Stimulated activated naive CD4-positive, alpha-beta T cell (primary cell): Measurements from ENCODE around the gene ARHGAP33.

ENCODE experiments used
- DNase-seq, 6 experiments: peaks; one replicate each; lab custom pipeline; 2025; lab: John Stamatoyannopoulos, UW

ARHGAP33 gene

DNA sequence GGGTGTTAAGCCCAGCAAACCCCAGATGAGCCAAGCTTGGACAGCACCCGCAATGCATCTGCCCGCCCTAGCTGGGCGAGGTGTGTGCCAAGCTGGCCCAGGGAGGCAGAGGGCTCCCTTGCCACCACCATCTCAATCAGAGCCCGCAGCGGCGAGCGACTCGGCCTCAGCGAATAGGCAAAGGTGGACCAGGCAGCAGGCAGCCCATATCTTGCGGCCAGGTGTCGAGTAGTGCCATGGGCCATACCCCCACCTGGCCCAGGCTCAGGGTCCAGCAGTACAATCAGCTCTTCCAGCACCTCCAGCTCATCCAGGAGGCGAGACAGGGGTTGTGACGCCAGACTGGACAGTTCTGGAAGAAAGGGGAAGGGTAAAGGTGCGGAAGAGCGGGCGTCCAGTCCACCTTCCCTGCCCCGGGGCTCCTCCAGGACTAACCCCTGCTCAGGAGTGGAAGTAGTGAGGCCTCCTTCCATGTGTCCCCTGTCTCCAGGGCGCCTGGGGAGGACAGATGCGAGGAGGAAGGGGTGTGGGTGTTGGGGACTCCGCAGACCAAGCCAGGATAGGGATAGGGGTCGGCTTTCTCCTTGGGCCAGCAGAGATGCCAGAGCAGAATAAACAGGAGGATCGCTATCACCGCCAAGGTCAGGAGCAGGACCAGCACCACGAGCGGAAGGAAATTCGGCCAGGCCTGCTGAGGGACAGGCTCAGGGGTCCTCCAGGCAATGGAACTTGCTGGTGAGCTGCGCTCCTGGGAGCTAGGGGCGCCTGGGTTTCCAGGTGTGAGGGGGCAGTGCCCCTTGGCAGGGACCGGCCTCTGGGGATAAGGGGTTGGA lies 35.9 kb upstream of the ARHGAP33 start:
- DNase-seq: no peak

DNA sequence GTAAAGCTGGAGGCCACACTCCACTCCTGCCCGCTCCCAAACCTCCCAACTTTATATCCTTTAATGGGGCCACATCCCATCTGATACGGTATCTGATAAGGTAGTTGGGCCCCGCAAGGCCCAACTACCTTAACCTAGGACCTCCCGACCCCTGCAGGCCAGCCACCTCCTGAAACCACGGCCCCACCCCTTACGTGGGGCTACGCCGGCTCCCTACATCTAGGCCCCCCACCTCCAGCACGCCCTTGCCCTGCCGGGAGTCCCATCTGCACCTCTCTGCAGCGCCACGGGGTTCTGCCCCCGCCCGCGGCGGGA lies 35.3 kb upstream of the ARHGAP33 start:
- DNase-seq: no peak

DNA sequence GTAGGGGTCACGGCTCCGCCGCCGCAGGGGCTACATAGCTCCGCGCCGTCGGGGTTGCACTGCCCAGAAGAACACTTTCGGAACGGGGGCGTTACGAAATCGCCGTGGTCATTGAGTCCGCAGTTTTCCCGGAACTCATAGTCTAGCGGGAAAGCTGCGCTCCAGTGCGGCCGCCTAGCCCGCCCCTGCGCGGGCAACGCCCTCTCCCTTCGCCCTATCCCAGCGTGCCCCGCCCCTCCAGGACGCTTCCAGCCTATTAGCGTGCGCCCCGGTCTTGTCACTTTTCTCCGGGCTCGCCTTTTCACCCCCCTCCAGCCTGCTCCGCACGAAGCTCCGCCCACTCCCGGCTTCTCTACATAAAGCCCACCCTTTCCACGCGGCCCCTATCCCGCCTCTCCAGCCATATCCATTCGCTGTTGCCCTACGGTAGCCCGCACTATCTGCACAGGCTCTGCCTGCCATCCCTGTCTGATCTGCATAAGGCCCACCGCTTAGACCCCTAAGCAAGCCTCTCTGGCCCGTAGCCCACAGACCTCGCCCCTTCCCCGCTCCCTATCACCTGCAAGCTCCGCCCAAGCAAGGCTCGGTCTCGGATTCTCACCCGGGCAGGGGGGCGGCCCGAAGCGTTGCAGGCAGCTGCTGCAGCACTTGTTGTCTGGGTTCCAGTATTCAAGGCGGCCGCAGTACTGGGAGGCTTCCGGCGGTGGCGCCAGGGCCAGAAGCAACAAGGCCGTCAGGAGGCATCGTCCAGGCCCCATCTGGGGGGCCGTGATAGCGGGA lies 34.8 kb upstream of the ARHGAP33 start:
- DNase-seq: peak; percentile 89 to 95 (median 91)

DNA sequence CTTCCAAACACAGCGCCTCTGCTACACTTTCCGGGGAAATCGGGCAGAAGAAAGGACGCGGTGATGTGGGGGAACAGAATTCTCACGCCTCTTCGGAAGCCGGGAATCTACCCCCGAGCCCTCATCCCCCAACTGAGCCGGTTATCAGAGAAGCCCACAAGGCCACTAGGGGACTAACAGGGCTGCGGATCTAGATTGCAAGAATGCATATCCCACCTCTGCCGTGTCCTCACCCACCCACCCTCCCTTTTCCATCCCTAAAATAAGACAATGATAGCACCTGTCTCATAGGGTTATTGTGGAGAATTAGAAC lies 34.2 kb upstream of the ARHGAP33 start:
- peak in 1 of 6 experiments; percentile 64 for DNase-seq

DNA sequence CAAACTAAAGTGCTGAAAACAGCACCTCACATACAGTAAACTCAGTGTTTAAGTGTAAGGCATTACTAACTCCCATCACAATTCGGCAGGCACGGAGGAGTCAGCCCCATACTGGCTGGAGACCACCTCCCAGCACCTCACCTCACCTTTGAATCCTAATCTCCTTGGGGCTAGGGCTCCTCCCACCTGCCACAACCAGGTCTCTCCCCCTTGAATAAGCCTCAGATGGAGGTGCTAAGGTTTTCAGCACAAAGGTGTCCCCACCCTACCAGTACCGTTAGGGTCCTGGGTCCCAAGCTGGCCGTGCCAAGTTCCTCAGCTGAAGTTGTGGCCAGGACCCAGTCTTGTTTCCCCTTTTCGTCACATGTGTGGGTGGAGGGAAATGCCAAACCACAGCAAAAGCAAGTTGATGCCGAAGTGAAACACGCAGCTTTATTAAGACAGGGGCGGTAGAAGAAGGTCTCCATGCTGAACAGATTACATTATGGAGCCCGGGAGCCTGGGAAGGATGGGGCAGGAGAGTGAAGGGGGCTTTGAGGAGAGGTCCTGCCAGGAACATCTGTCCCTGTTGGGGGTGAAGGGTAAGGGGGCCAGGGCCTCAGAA lies 33.1 kb upstream of the ARHGAP33 start, which contains the start of gene IGFLR1:
Gene IGFLR1, minus strand, starts transcription at position 332 of the 604 bp plus-strand sequence. CDS start 1,272 bp downstream, outside the sequence.
- DNase-seq: peak; percentile 36 to 77 (median 56)

DNA sequence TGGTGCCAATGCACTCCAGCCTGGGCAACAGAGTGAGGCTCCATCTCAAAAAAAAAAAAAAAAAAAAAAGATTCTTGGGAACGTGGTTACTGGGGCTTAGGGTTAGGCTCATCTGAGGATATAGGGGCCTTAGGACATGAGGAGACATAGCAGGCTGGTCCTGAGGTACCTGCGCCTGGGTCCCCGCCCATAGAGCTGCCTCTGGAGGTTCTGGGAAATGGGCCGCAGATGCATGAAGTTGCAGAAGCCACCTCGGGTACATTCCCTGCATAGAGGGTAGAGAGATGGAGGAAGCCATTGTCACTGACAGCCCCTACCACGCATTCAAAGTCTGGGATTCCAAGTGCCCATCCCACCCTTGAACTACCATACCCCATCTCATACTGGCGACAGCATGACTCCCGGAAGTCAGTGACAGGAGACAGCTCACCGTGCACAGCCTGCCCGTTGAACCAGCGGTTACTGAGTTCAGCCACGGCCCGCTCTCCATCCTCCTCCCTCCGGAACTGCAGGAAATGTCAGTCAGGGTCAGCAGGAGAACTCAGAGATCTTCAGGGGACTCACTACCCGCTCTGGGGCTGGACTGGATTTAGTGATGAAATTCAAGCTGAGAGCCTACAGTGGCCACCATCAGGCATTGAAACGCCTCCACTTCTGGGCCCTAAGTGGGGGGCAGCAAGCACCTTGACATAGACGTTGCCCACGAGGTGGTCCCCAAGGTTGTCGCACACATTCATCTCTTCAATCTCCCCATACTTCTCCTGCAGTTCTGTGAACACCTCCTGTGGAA lies 31.5 kb upstream of the ARHGAP33 start:
- no peak for DNase-seq

DNA sequence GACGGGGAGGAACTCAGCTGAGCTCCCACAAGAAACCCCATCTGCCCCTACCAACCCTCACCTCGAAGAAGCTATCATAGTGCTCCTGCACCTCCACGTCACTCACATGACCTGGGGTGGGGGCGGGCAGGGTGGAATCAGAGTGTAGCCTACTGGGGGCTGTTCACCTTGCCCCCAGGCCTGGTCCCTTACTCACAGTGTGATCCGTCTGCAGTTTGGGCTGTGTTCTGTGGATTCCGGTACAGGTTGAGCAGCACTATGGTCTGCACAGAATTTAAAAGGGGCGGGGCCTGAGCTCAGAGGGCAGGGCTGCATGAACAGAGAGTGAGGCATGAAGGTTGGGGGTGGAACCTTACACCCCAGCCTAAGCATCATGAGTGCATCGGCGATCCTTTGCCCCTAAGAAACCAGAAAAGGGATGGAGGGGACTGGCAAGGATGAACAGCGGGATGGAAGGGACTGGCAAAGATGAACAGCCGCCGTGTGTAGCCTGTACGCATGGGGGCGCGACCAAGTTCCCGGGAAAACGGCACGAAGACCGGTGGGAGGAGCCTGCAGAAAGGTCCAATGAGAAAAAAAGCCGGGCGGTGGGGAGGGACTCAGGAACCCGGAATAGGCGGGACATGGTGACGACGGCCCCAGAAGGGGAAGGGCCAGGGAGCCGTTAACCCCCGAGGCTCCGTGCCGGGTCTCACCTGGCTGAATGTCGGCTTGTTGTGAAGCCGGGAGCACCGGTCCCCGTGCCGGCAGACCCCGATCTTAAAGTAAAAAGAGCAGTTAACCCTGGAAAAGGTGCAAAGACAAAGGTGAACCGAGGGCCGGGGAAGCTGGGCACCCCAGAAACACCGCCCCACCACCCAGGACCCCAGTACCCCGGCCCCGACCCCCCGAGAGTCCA lies 30.7 kb upstream of the ARHGAP33 start:
- peak; percentile 88 to 99 (median 93) for DNase-seq

DNA sequence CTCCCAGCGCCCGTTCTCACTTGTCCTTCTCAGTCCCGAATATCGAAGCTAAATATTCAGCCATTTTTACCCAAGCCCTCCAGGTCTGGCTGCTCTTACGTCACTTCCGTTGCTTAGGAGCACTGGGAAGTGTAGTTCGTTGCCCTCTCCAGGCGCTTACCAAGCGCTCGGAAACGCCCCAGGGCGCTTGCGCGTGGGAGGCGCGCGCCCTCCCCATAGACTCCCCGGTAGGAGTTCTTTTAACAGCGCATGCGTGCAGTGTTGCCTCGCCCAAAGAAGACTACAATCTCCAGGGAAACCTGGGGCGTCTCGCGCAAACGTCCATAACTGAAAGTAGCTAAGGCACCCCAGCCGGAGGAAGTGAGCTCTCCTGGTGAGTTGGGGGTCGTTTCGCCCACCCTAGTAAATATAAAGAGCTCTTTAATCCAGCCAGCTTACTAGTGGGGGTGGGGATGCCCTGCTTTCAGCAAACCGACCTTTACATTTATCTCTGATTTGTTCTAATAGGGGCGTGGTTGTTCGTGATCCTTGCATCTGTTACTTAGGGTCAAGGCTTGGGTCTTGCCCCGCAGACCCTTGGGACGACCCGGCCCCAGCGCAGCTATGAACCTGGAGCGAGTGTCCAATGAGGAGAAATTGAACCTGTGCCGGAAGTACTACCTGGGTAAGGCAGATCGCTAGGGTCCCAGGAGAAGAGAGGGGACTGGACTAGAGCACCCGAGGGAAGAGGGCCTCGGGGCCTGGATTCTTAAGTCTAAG lies 29.9 kb upstream of the ARHGAP33 start, which contains the start of the genes PSENEN and U2AF1L4:
Gene PSENEN, plus strand, starts transcription at position 324 of the 759 bp plus-strand sequence. Its CDS starts 280 bp downstream, at position 604.
Gene U2AF1L4, minus strand, starts transcription at position 91 of the 759 bp plus-strand sequence. Its CDS starts 27 bp downstream, at position 64.
- DNase-seq: peak; percentile 89 to 97 (median 96)

DNA sequence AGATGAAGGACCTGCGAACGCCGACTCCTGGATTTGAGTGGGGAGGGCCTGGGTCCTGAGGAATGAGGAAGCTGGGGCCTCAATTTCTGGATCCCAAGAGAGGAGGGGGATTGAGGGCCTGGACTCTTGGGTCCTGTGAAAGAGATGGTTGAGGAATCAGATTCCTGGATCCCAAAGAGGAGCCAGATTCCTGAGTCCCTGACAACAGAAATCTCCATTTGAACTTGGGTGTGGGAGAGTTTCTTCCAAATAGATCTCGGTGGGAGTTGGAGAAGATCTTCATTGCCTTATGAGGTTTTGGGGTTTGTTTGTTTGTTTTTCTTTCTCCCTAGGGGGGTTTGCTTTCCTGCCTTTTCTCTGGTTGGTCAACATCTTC lies 29.3 kb upstream of the ARHGAP33 start:
- DNase-seq: no peak

DNA sequence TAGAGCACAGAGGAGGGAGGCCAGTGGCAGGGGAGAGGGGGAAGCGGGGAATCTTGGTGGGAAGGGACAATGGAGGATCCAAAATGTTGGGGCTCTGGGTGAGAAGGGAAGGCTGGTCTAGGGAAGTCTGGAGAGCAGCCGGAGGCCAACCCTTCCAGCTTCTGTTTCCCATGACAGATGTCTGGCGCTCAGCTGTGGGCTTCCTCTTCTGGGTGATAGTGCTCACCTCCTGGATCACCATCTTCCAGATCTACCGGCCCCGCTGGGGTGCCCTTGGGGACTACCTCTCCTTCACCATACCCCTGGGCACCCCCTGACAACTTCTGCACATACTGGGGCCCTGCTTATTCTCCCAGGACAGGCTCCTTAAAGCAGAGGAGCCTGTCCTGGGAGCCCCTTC lies 28.8 kb upstream of the ARHGAP33 start:
- DNase-seq: no peak

DNA sequence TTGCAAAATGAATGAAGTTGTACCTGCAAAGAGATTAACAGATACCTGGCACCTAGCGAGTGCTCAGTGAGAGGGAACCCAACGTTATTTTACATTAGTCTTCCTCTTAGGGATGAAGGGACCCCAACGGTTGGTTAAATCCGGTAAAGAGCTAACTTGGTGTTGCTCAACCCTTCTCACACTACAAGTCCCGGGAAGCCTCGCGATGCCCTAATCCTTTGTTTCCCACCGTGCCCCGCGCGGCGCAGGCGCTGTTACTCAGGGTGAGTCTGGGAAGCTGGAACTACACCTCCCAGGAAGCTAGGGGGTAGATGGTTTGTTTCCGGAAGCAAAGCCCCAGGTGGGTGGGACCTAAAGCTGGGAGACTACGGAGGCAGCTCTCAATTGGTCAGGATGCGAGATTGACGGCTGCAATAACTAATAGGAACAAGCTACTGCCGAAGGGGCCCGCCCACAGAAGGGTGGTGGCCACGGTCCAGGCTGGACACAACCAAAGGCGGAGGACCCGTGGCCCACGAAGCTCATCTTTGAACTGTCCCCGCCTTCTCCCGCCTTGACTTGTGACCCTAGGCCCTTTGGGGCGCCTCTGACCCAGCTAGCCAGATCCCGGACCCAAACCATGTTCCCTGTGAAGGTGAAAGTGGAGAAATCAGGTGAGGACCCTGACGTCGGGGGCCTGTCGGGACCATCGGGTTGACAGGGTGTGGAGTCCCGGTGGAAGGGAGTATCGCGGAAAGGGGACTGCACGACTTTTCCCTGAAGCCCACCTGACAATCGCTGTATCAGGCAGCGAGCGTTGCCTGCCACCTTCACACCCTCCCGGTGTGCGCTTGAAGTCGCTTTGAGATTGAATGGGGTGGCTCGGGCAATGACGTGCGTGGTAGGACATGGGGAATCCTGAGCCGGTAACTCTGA lies 27.0 kb upstream of the ARHGAP33 start, which contains the start of gene LIN37:
Gene LIN37, plus strand, starts transcription at position 471 of the 915 bp plus-strand sequence. Its CDS starts 149 bp downstream, at position 620.
- peak; percentile 95 to 99 (median 98) for DNase-seq

DNA sequence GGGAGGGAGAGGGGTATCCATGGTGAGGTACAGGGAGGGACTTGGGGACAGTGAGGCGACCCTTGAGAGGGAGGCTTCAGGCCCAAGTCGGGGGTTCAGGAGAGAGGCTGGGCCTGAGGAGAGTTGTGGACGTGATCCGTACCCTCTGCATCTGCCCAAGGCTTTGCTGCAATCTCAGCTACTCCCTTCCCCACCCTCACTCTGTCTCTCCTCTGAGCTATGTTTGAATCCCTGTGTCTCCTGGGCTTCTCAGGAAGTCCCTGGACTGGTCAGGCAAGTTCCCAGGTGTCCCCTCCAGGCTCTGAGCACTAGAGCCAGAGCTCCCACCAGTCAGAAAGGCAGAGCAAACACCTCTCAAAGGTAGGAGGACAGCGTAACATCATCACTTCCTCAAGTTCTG lies 25.2 kb upstream of the ARHGAP33 start:
- no peak for DNase-seq

DNA sequence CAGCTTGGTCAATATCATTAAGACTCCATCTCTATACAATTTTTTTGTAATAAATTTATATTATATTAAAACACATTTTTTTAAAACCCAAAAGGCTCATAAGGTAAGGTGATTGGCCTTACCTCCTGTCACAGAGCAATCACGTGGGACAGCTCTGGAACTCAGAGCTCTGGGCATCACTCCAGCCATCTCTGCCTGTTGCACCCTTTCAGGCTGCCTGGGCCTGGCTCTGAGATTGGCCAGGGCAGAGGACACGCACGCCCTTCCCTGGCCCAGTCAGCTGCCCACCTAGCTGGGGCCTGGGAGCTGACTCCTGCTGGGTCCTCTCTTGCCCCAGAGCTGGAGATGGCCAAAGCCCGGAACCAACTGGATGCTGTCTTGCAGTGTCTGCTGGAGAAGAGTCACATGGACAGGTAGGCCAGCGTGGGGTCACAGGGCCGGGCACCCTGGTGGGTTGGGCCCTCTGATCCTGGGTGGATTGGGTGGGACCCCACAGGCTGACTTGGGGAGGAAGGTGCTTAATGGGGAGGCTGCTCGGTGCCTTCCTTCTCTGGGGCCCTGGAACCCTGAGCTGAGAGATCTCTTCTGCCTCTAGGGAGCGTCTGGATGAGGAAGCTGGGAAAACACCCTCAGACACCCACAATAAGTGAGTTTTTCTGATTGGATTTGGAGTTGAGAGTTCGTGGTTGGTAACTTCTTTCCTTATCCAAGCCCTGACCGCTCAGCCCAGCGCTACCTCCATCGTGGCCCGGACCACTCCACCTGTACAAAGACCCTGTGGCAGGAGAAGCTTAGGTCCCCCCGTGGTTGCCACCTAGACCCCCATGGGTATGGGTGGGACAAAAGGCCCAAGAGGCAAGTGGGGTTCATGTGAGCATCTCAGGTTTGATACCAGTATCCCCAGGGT lies 23.3 kb upstream of the ARHGAP33 start:
- no peak for DNase-seq

DNA sequence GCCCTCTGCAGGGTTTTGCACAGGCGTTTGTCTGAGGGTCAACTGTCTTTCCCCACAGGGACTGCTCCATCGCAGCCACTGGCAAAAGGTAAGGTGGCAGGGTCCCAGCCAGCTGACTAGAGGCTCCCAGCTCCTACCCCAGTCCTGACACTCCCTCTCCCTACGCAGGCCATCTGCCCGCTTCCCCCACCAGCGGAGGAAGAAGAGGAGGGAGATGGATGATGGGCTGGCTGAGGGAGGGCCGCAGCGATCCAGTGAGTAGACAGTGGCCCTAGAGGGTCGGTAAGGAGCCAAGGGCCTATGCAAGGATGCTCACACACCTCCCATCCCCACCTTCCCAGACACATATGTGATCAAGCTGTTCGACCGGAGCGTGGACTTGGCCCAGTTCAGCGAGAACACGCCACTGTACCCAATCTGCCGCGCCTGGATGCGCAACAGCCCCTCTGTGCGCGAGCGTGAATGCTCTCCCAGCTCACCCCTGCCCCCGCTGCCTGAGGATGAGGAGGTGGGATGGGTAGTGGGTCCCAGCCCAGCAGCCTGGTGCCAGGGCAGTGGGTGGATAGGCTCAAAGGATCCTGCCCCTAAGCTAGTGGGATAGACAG lies 22.5 kb upstream of the ARHGAP33 start:
- no peak for DNase-seq

DNA sequence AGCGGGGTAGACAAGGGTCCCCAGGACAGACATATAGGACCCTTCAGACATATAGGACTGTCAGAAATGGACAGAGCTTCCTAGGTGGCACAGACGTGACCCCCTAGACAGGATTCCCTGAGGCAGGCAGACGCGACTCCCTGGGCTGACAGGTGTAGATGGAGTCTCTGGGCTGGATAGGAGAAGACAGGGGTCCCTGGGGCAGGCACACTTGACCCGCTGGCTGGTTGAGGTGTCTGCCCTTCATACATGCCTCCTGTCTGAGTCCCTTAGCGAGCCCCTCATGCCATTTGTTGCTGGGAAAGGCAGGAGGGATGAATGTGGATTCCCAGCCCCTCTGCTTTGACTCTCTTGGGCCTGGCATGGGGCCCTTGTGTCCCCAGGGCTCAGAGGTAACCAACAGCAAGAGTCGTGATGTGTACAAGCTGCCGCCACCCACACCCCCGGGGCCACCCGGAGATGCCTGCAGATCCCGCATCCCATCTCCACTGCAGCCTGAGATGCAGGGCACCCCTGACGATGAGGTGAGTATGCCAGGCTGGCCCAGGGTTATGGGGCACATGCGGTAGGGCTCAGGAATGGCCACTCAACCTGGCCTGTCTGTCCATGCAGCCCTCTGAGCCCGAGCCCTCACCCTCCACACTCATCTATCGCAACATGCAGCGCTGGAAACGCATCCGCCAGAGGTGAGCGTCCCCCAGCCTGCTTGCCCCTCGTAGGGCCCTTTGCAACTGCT lies 21.6 kb upstream of the ARHGAP33 start:
- no peak for DNase-seq

DNA sequence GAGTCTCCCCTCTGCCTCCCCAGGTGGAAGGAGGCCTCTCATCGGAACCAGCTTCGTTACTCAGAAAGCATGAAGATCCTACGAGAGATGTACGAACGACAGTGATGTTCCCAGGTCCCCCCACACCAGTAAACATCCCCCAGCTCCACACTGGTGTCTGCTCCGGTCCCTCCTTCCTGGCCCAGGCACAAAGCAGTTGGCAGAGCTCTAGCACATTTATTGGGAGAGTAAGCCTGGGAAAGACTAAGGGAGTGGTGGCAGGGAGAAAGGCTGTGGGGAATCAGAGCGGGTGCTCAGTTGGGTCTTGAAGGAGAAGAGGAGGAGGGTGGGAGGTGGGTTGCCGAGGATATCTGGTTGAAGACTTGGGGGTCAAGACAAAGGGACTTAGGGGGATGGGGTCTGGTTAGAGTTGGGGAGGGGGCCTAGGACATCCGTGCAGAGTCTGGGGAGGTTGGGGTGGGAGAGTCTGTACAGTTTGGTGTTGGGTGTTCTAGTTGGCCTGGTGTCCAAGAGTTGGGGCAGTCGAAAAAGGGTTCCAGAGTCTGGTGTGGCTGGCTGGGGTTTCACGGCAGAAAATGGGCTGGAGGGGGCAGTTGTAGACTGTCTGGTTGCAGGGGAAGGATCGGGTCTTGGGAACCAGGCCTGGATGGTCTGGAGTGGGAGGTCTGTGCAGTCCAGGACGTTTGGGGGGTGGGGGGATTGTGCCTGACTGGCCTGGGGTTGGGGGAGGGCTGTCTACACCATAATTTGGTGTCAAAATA lies 20.8 kb upstream of the ARHGAP33 start:
- DNase-seq: no peak
